ENCODE data around the gene MMP20.

DNA sequence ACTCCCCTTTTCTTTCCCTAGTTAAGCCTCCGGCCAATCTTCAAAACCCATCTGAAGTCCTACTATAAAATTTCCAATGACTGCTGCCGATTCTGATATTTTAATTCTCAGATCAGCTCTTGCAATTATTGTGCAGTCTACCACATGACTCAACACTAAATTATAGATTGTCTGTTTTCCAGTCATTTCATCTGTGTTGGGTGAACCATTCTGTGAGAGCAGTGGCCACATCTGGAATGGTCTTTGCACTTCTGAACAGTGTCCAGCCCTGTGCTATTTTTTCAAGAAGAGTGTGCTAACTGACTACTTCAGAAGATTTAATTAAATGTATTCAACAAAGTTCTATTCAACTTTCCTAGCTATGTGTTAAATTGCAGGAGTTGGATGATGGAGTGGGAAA is 47.4 kb downstream of the MMP20 start:
- TF ChIP-seq, protein P1, sequence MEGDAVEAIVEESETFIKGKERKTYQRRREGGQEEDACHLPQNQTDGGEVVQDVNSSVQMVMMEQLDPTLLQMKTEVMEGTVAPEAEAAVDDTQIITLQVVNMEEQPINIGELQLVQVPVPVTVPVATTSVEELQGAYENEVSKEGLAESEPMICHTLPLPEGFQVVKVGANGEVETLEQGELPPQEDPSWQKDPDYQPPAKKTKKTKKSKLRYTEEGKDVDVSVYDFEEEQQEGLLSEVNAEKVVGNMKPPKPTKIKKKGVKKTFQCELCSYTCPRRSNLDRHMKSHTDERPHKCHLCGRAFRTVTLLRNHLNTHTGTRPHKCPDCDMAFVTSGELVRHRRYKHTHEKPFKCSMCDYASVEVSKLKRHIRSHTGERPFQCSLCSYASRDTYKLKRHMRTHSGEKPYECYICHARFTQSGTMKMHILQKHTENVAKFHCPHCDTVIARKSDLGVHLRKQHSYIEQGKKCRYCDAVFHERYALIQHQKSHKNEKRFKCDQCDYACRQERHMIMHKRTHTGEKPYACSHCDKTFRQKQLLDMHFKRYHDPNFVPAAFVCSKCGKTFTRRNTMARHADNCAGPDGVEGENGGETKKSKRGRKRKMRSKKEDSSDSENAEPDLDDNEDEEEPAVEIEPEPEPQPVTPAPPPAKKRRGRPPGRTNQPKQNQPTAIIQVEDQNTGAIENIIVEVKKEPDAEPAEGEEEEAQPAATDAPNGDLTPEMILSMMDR (IDR thresholded peaks at IDR 0.05; ENCODE audit: low read length), result no peak
- no peak for TF ChIP-seq EZH2 (IDR thresholded peaks at IDR 0.05; ENCODE audit: borderline replicate concordance, low read length)
